ENCODE results near the gene TSHZ2. TPM values are rescaled to one million over a fixed set of nuclear protein-coding genes. Genes with fewer than 3 reads are reported as not detected.

Gene TSHZ2
- total RNA-seq, 1 donor from 2014 or later, result 1.2 TPM

DNA sequence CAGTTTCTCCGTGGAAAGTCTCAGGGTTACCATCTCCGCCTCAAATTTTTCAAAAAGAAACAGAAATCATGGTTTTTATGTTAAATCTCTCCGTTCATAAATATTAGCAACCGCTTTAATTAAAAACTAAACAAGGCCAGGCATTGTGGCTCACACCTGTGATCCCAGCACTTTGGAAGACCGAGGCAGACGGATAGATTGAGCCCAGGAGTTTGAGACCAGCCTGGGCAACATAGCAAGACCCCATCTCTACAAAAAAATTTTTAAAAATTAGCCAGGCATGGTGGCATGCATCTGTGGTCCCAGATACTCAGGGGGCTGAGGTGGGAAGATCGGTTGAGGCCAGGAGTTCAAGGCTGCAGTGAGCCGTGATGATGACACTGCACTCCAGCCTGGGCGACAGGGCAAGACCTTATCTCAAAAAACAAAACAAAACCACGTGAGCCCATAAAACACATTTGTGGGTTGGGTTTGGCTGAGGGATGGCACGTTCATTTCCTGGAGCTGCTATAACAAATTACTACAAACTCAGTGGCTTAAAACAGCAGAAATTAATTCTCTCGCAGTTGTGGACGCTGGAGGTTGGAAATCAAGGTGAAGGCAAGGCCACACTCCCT, 398.3 kb downstream of the TSHZ2 start:
- Mint-ChIP-seq H3K4me1 (ENCODE audit: low read depth, unreplicated experiment) (peaks cover 11% of the 10 kb centered on the region), H3K36me3 (ENCODE audit: low read depth, unreplicated experiment) (no peaks in the 10 kb centered on the region), H3K27ac (ENCODE audit: unreplicated experiment) (no peak overlapping the region), H3K9me3 (ENCODE audit: unreplicated experiment) (peaks cover 3% of the 10 kb centered on the region), H3K4me3 (ENCODE audit: unreplicated experiment) (no peak overlapping the region), H3K27me3 (ENCODE audit: low read depth, unreplicated experiment) (peaks cover 9% of the 10 kb centered on the region)
- no peaks in the 10 kb centered on the region for H4K20me1 ChIP-seq (ENCODE audit: insufficient read depth, low read length)
- no peak for DNase-seq (ENCODE audit: low read depth)
- no peak overlapping the region for H3K4me3 ChIP-seq (ENCODE audit: insufficient read depth, low read depth, low read length)
- H3K27ac ChIP-seq (ENCODE audit: low read depth, low read length), result no peak overlapping the region
- no peaks in the 10 kb centered on the region for H3K79me2 ChIP-seq (ENCODE audit: insufficient read depth, low read length)
- no peaks in the 10 kb centered on the region for H3K27me3 ChIP-seq (ENCODE audit: insufficient read depth, low read length)
- no peaks in the 10 kb centered on the region for H3K9me3 ChIP-seq (ENCODE audit: insufficient read depth, low read depth, low read length)
- H2AFZ ChIP-seq (ENCODE audit: low read depth, low read length), result no peak overlapping the region
- H3K4me2 ChIP-seq (ENCODE audit: low read length), result no peak overlapping the region
- H3K9ac ChIP-seq (ENCODE audit: low read length), result no peak overlapping the region
- H3K4me1 ChIP-seq (ENCODE audit: insufficient read depth, low read length), result no peaks in the 10 kb centered on the region
- H3K36me3 ChIP-seq (ENCODE audit: insufficient read depth, low read length), result no peaks in the 10 kb centered on the region
- no peak for TF ChIP-seq EZH2 (IDR thresholded peaks at IDR 0.05; ENCODE audit: insufficient read depth, low read length)
- TF ChIP-seq, protein P1, sequence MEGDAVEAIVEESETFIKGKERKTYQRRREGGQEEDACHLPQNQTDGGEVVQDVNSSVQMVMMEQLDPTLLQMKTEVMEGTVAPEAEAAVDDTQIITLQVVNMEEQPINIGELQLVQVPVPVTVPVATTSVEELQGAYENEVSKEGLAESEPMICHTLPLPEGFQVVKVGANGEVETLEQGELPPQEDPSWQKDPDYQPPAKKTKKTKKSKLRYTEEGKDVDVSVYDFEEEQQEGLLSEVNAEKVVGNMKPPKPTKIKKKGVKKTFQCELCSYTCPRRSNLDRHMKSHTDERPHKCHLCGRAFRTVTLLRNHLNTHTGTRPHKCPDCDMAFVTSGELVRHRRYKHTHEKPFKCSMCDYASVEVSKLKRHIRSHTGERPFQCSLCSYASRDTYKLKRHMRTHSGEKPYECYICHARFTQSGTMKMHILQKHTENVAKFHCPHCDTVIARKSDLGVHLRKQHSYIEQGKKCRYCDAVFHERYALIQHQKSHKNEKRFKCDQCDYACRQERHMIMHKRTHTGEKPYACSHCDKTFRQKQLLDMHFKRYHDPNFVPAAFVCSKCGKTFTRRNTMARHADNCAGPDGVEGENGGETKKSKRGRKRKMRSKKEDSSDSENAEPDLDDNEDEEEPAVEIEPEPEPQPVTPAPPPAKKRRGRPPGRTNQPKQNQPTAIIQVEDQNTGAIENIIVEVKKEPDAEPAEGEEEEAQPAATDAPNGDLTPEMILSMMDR (IDR thresholded peaks at IDR 0.05; ENCODE audit: insufficient read depth, low read depth, low read length), result no peak
- no peak for FAIRE-seq

DNA sequence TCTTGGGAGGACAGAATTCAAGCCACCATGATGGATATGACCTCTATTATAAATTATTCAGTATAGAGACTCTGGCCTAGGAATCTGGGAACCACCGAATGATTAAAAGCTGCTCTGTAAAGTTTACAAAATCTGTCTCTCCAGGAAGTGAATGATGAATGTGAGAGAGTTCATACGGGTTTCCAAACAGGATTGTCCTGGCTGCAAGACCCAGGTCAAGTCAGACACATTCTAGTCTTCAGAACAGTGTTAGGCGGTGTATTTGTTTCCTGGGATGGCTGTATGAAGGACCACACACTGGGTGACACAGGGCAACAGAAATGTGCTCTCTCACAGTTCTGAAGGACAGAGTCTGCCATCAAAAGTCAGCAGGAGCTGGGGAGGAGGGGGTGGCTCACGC, 399.1 kb downstream of the TSHZ2 start:
- no peaks in the 10 kb centered on the region for H3K4me1 ChIP-seq (ENCODE audit: insufficient read depth, low read length)
- H3K9me3 Mint-ChIP-seq (ENCODE audit: unreplicated experiment), result peaks cover 3% of the 10 kb centered on the region
- no peak overlapping the region for H2AFZ ChIP-seq (ENCODE audit: low read depth, low read length)

DNA sequence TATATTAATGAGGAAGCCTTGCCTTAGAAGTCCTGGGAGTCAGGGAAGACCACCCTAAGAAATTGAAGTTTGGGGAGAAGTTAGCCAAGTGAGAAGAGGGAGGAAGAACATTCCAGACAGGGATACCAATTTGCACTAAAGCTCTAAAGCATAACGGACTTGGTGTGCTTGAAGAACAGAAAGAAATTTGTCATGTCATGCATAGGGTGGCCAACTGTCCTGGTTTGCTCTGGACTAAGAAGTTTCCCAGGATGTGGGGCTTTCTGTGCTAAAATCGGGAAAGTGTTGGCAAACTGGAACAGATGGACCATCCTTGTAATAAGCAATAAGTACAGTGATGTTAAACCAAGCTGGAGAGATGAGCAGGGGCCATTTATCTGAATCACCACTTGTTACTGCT, 403.9 kb downstream of the TSHZ2 start:
- H3K4me3 ChIP-seq (ENCODE audit: insufficient read depth, low read depth, low read length), result no peak overlapping the region
- no peaks in the 10 kb centered on the region for H3K9me3 ChIP-seq (ENCODE audit: insufficient read depth, low read depth, low read length)
- Mint-ChIP-seq H3K9me3 (ENCODE audit: unreplicated experiment) (no peaks in the 10 kb centered on the region), H3K4me1 (ENCODE audit: low read depth, unreplicated experiment) (peaks cover 2% of the 10 kb centered on the region), H3K4me3 (ENCODE audit: unreplicated experiment) (no peak overlapping the region), H3K36me3 (ENCODE audit: low read depth, unreplicated experiment) (no peaks in the 10 kb centered on the region), H3K27me3 (ENCODE audit: low read depth, unreplicated experiment) (no peaks in the 10 kb centered on the region), H3K27ac (ENCODE audit: unreplicated experiment) (no peak overlapping the region)
- FAIRE-seq (no peak), DNase-seq (ENCODE audit: low read depth) (no peak)
- H3K79me2 ChIP-seq (ENCODE audit: insufficient read depth, low read length), result no peaks in the 10 kb centered on the region
- no peak overlapping the region for H3K9ac ChIP-seq (ENCODE audit: low read length)
- no peaks in the 10 kb centered on the region for H3K4me1 ChIP-seq (ENCODE audit: insufficient read depth, low read length)
- no peaks in the 10 kb centered on the region for H3K27me3 ChIP-seq (ENCODE audit: insufficient read depth, low read length)
- TF ChIP-seq, protein P1 (IDR thresholded peaks at IDR 0.05; ENCODE audit: insufficient read depth, low read depth, low read length), result no peak
- TF ChIP-seq EZH2 (IDR thresholded peaks at IDR 0.05; ENCODE audit: insufficient read depth, low read length), result no peak
- no peaks in the 10 kb centered on the region for H3K36me3 ChIP-seq (ENCODE audit: insufficient read depth, low read length)
- H3K4me2 ChIP-seq (ENCODE audit: low read length), result no peak overlapping the region
- no peak overlapping the region for H3K27ac ChIP-seq (ENCODE audit: low read depth, low read length)
- no peaks in the 10 kb centered on the region for H4K20me1 ChIP-seq (ENCODE audit: insufficient read depth, low read length)
- no peak overlapping the region for H2AFZ ChIP-seq (ENCODE audit: low read depth, low read length)

More for the DNA sequence above, 399.1 kb downstream of the TSHZ2 start:
- no peaks in the 10 kb centered on the region for H3K36me3 ChIP-seq (ENCODE audit: insufficient read depth, low read length)
- TF ChIP-seq, protein P1 (IDR thresholded peaks at IDR 0.05; ENCODE audit: insufficient read depth, low read depth, low read length), result no peak
- TF ChIP-seq EZH2 (IDR thresholded peaks at IDR 0.05; ENCODE audit: insufficient read depth, low read length), result no peak
- H3K9ac ChIP-seq (ENCODE audit: low read length), result no peak overlapping the region
- H3K4me2 ChIP-seq (ENCODE audit: low read length), result no peak overlapping the region
- H3K9me3 ChIP-seq (ENCODE audit: insufficient read depth, low read depth, low read length), result no peaks in the 10 kb centered on the region
- Mint-ChIP-seq H3K4me1 (ENCODE audit: low read depth, unreplicated experiment) (peaks cover 11% of the 10 kb centered on the region), H3K27me3 (ENCODE audit: low read depth, unreplicated experiment) (peaks cover 5% of the 10 kb centered on the region), H3K36me3 (ENCODE audit: low read depth, unreplicated experiment) (no peaks in the 10 kb centered on the region), H3K27ac (ENCODE audit: unreplicated experiment) (no peak overlapping the region), H3K4me3 (ENCODE audit: unreplicated experiment) (no peak overlapping the region)
- no peak for FAIRE-seq
- no peak overlapping the region for H3K27ac ChIP-seq (ENCODE audit: low read depth, low read length)
- H3K27me3 ChIP-seq (ENCODE audit: insufficient read depth, low read length), result no peaks in the 10 kb centered on the region
- H3K4me3 ChIP-seq (ENCODE audit: insufficient read depth, low read depth, low read length), result no peak overlapping the region
- no peak for DNase-seq (ENCODE audit: low read depth)
- H3K79me2 ChIP-seq (ENCODE audit: insufficient read depth, low read length), result no peaks in the 10 kb centered on the region
- no peaks in the 10 kb centered on the region for H4K20me1 ChIP-seq (ENCODE audit: insufficient read depth, low read length)

All from astrocyte (in vitro differentiated cells and primary cell).